Heart left ventricle (tissue), 16 donors: ENCODE data around the gene STT3B. TPM values are rescaled to one million over a fixed set of nuclear protein-coding genes. Genes with fewer than 3 reads are reported as not detected.
"Not testable (repeated sequence)": the region's sequence is repeated elsewhere in the genome, so short reads cannot be mapped to it uniquely, and the experiment has no call there.

ENCODE experiments used
- ATAC-seq, 4 donors: fragments of 200-7000 bp; cut with Tn5 transposase; one replicate each; pipeline ENCODE4 v1.9.1; 2020 to 2022; ENCODE audit warnings: moderate library complexity in 4 of 4, mild to moderate bottlenecking in 3 of 4, moderate number of reproducible peaks in 1 of 4
- DNase-seq, 5 donors: peaks; one replicate each; pipeline ENCODE4 v3.0.0-alpha.2; 2020
- H3K27ac ChIP-seq, 12 donors: fragments of 200-600 bp; sonication (generic) in 4 of 12; one replicate each; pipeline versions ENCODE4 v1.5.0 to v1.8.0; 2016 to 2022; ENCODE audit warnings: mild to moderate bottlenecking in 2 of 12
- H3K27me3 ChIP-seq, 9 donors: fragments of 200-600 bp; sonication (generic) in 2 of 9; one replicate each; pipeline versions ENCODE4 v1.5.1 to v1.8.0; 2016 to 2022; ENCODE audit warnings: mild to moderate bottlenecking in 3 of 9
- H3K36me3 ChIP-seq, 9 donors: fragments of 200-600 bp; sonication (generic) in 2 of 9; one replicate each; pipeline versions ENCODE4 v1.5.0 to v1.8.0; 2018 to 2022; ENCODE audit warnings: mild to moderate bottlenecking in 2 of 9
- H3K4me1 ChIP-seq, 12 donors: fragments of 200-600 bp; sonication (generic) in 4 of 12; one replicate each; pipeline versions ENCODE4 v1.5.0 to v1.8.0; 2016 to 2022; ENCODE audit warnings: mild to moderate bottlenecking in 3 of 12
- H3K4me3 ChIP-seq, 12 donors: fragments of 200-600 bp; sonication (generic) in 4 of 12; one replicate each; pipeline versions ENCODE4 v1.5.0 to v1.8.0; 2017 to 2022; ENCODE audit warnings: mild to moderate bottlenecking in 9 of 12, moderate library complexity in 4 of 12
- H3K9me3 ChIP-seq, 12 donors: fragments of 200-600 bp; sonication (generic) in 4 of 12; one replicate each; pipeline versions ENCODE4 v1.5.0 to v1.8.0; 2016 to 2022; ENCODE audit warnings: mild to moderate bottlenecking in 1 of 12
- CTCF ChIP-seq, 12 donors: fragments of 200-600 bp; sonication (generic) in 4 of 12; IDR thresholded peaks; one replicate each; pipeline versions ENCODE4 v1.5.0 to v1.8.0; 2018 to 2022; ENCODE audit warnings: antibody characterized with exemption in 12 of 12, mild to moderate bottlenecking in 5 of 12
- POLR2A ChIP-seq, 2 donors: fragments of 450-650 bp; IDR thresholded peaks; one replicate each; pipeline ENCODE4 v1.6.1; 2017; ENCODE audit warnings: antibody characterized with exemption in 2 of 2, mild to moderate bottlenecking in 2 of 2, moderate library complexity in 2 of 2
- WGBS, 4 donors: extraction: QIAGEN DNeasy Blood & Tissue Kit in 2 of 4; methylation state at CpG; one replicate each; pipeline versions ENCODE4 v1.1.5 to v1.1.7; 2013 to 2018; 5-methylcytosine and 5-hydroxymethylcytosine counted together
- intact Hi-C, 10 donors: fragments of 100-400 bp; cut with DNase I; formaldehyde crosslinking; loops; one replicate each; pipeline versions ENCODE4 v1.11.1 to v1.14.2; 2022
- polyA plus RNA-seq, 2 donors: library from polyadenylated mRNA; stranded (reverse); fragments of 200-250 nt; gene quantifications; one replicate each; pipeline ENCODE4 v1.2.3, GENCODE V29; 2013
- total RNA-seq, 9 donors: library from RNA; depleted of rRNA in 2 of 9; stranded (reverse); fragments of >200 nt in 2 of 9; fragmentation: NEBNext Ultra II Directional in 3 of 9; extraction: Animal tissue kit (Norgen Biotek cat#: 25700) in 3 of 9; gene quantifications; one replicate each; pipeline versions ENCODE4 v1.1.0 to v1.2.4, GENCODE V29; 2016 to 2023
- donor health status: ischemic (EF 13 %, LVEDD 7.1; RV severe dilation, severe dysfunction).
- donor health status: healthy with polysubstance abuse.
- donor health status: DM: no; HTN: yes; CAD: no.
- donor health status: DM: no; HTN: no; CAD: no.
- donor health status: ischemic (EF 25% LVEDD 6.9; RV normal size, moderate dysfunction).
- donor health status: ischemic (EF 25% LVEDD 5.7; RV mildly dilated, moderate dysfunction).
- donor health status: healthy.
- donor health status: DM: yes; HTN: yes; CAD: no.
- donor health status: ischemic (EF 35%, LVEDD 5.7; RV mildly dilated, moderate dysfunction).
- donor health status: nonischemic (EF 11% LVEDD 7.7; RV severe dilation, severe dysfunction).
- donor health status: DM: yes; HTN: yes; CAD: no.
- donor health status: PGD.
- donor health status: ischemic (EF 29% LVEDD 5.4; RV normal size, mild dysfunction).
- donor health status: nonischemic (EF 23%, LVEDD 6.1; RV moderate dilation, normal function).

Gene STT3B
- total and polyA plus RNA-seq, 11 donors, result 30.2 to 109 (median 90.4) TPM

- Histone ChIP-seq H3K27ac (no peak overlapping the region), H3K9me3 (peaks cover 0 to 3% (median 0%) of the 10 kb centered on the region in 12 donors), H3K27me3 (no peaks in the 10 kb centered on the region), H3K36me3 (peaks cover 0 to 24% (median 10%) of the 10 kb centered on the region in 9 donors), H3K4me3 (no peak overlapping the region), H3K4me1 (peaks cover 0 to 15% (median 2%) of the 10 kb centered on the region in 12 donors)
- 95 to 97% (median 95%) methylated on average over 3 of the region's 3 CpGs for WGBS, 4 donors
- no peak for DNase-seq
- no peak for ATAC-seq
- TF ChIP-seq POLR2A (IDR thresholded peaks at IDR 0.05) (no peak), CTCF (IDR thresholded peaks at IDR 0.05) (no peak)
- intact Hi-C loops, result loop anchor here in 1 of 10 donors (10.0 kb wide), 1 partner anchor 164 kb away; no protein-coding TSS in a partner anchor
Observed at GRCh38 chr3:31600431-31600830, 67.7 kb downstream of the STT3B start.

GRCh38 chr3:31605333-31605732 is 72.6 kb downstream of the STT3B start:
- not testable (repeated sequence) for DNase-seq, H3K27me3 ChIP-seq, ATAC-seq, H3K27ac ChIP-seq, H3K4me1 ChIP-seq, H3K4me3 ChIP-seq
- Histone ChIP-seq H3K9me3 (peaks cover 0 to 17% (median 8%) of the 10 kb centered on the region in 12 donors), H3K36me3 (peaks cover 0 to 29% (median 10%) of the 10 kb centered on the region in 9 donors)
- intact Hi-C loops, result loop anchor here in 4 of 10 donors (5.0 to 10.0 kb wide), 4 partner anchors 53 to 167 kb away; no protein-coding TSS in a partner anchor
- 90 to 97% (median 94%) methylated on average over 1 of the region's 1 CpG for WGBS, 4 donors

- 95 to 100% (median 98%) methylated on average over 4 of the region's 4 CpGs for WGBS, 4 donors
- intact Hi-C loops, result loop anchor here in 4 of 10 donors (5.0 to 10.0 kb wide), 4 partner anchors 54 to 166 kb away; no protein-coding TSS in a partner anchor
Observed at GRCh38 chr3:31606453-31606852, 73.7 kb downstream of the STT3B start.

GRCh38 chr3:31610700-31611275 is 78.1 kb downstream of the STT3B start:
- peak in 1 of 4 donors; percentile 42 for ATAC-seq
- H3K27me3 ChIP-seq, result no peaks in the 10 kb centered on the region
- WGBS, 4 donors, result 82 to 100% (median 97%) methylated on average over 1 of the region's 1 CpG
- no peak overlapping the region for H3K4me3 ChIP-seq
- H3K4me1 ChIP-seq, result peaks cover 0 to 6% (median 0%) of the 10 kb centered on the region in 12 donors
- TF ChIP-seq CTCF (IDR thresholded peaks at IDR 0.05) (peak; percentile 34 to 70 (median 50)), POLR2A (IDR thresholded peaks at IDR 0.05) (no peak)
- intact Hi-C loops, result loop anchor here in 6 of 10 donors (2.0 to 10.0 kb wide), 5 partner anchors 46 to 534 kb away; no protein-coding TSS in a partner anchor
- H3K9me3 ChIP-seq, result peaks cover 0 to 13% (median 8%) of the 10 kb centered on the region in 12 donors
- no peak for DNase-seq
- peaks cover 0 to 10% (median 0%) of the 10 kb centered on the region in 9 donors for H3K36me3 ChIP-seq
- no peak overlapping the region for H3K27ac ChIP-seq

More at GRCh38 chr3:31606453-31606852, 73.7 kb downstream of the STT3B start:
- Histone ChIP-seq H3K4me3 (no peak overlapping the region), H3K36me3 (peaks cover 0 to 20% (median 7%) of the 10 kb centered on the region in 9 donors), H3K9me3 (peaks cover 0 to 17% (median 8%) of the 10 kb centered on the region in 12 donors), H3K27ac (no peak overlapping the region), H3K4me1 (peaks cover 0 to 10% (median 0%) of the 10 kb centered on the region in 12 donors), H3K27me3 (no peaks in the 10 kb centered on the region)
- DNase-seq (no peak), ATAC-seq (no peak)
- TF ChIP-seq POLR2A (IDR thresholded peaks at IDR 0.05) (no peak), CTCF (IDR thresholded peaks at IDR 0.05) (no peak)
